Stimulated activated CD8-positive, alpha-beta memory T cell treated with anti-CD3 and anti-CD28 coated beads, Interleukin-12 subunit alpha, Interleukin-12 subunit beta, amount 100 ng/mL, for 4 hours (primary cell): ENCODE measurements around the gene CACNA1E.

Experiments used
- DNase-seq: peaks from one replicate; pipeline ENCODE4 v3.0.0-alpha.2; 2020; ENCODE audit warnings: low read depth

The CACNA1E gene

DNA sequence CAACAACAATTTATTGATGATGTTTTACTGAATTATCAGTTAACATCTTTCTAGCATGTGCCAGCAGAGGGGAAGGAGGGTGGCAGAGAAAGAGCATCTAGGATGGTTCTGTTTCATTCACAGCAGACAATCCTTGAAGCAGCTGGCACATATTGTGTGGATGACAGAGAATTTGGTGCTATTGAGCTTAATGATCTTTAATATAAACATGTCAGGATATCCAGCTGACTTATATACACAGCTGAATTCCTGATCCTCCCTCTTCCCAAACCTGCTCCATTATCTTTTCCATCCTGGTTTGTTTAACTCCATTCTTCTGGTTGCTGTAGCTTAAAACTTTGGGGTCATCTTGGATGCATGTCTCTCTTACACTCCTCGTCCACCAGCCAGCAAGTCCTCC, 218.6 kb downstream of the CACNA1E start:
- no peak for DNase-seq

DNA sequence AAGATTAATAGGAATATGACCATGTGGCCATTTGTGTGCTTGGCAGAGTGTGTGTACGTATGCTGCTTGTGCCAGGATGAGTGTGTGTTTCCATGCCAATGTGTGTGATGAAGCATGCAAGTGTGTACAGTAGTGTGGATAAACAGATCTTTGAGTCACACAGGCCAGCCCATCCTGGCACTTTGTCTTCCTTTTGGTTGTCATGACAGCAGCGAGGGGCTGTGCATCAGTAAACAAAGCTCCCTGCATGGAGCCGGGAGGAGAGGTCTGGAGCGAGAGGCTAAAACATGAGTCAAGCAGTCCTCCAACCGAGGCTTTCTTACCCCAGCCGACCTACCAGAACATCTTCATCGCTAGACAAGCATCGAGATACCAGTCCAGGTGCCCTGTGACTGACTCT, 221.2 kb downstream of the CACNA1E start:
- no peak for DNase-seq

DNA sequence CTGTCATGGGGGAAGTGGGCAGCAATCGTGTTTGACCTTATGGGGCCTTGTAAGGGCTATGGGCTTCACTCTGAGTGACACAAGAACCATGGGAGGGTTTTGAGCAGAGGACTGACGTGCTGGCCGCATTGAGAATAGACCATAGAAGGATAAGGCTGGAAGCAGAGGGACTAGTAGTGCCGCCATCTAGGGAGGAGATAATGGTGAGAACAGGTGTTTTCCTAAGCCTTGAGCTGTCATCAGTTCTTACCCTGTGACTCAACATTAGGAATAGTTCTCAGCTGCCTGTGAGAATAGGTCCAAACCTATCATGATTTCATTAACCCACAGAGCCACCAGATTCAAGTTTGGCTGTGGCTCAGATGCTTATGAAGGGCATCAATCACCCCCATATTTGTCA, 228.5 kb downstream of the CACNA1E start:
- DNase-seq, result no peak

DNA sequence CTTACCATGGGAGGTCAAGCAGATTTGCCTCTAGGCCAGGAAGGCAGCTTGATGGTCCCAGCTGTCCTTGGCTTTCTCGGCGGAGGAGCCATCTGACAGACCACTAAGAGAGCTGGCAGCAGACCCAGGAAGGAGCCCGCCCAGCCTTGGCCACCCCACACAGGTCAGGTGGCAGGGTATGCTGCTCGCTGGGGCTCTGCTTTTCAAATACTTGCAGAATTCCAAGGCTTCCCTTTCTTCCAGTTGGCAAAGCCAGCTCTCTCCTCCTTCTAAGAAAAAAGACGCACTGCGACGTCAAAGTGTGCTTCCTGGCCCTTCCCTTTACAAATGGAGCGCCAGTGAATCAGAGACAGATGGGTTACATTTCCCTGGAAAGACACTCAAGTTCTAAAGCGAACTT, 229.4 kb downstream of the CACNA1E start:
- DNase-seq, result no peak

DNA sequence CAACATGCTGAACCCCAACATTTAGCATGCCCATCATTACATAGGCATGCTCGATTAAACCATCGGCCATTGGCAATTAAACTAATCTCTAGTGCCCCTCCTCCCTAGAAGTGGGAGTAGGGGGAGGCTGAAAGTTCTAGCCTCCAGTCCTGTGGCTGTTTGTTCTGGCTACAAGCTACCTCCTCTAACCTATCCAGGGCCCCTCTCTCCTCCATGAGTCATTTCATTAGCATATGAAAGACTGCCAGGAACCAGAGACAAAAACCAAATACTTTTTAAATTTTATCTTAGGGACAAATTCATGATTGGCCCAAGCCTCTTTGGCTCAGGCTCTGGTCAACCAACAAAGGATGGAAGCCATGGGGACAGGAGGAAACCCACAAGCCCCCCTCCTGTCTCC, 231.1 kb downstream of the CACNA1E start:
- no peak for DNase-seq

GRCh38 chr1:181718034-181718433, 234.7 kb downstream of the CACNA1E start:
- DNase-seq, result no peak

DNA sequence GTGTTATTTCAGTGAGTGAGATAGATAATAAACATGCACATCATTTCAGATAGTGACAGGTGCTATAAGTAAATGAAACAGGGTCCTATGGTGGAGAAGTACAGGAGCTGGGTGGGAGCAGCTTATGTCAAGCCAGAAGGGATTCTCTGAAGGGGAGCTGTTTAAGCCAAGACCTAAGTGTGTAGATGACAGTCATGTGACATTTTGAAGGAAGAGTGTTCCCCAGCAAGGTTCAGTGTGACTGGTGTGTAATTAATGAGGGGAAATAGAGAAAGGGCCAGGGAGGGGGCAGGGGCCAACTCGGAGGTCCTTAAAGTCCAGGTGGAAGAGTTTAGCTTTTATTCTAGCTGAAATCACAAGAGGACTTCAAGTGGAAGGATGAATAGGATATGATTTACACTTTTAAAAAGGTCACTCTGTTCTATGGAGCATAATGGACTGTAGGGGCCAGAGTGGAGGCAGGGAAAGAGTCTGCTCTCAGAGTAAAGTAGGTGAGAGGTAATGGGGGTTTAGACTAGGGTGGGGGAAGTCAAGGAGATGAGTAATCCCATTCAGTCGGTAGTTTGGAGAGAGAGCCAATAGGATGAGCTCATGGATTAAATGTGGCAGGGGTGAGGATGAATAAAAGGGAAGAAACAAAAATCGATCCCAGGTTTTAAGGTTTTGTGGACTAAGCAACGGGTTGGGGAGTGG, 243.1 kb downstream of the CACNA1E start:
- no peak for DNase-seq

DNA sequence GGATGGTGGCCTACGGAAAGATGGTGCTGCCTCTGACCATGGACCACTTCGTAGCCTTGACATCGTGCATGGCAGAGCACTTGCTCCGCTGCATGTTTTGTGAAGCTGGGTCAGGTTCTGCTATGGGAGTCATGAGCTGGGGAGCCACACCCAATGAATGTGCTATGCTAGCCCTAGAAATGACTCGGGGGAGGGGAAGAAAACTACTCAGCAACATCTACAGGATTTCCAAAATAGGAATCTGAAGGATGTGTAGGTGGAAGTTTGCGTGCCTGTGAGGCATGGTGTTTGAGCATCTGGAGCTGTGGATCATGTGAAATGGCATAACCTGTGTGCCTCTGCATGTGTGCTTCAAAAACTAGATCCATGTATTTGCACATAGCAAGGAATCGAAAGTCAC, 247.3 kb downstream of the CACNA1E start:
- no peak for DNase-seq

DNA sequence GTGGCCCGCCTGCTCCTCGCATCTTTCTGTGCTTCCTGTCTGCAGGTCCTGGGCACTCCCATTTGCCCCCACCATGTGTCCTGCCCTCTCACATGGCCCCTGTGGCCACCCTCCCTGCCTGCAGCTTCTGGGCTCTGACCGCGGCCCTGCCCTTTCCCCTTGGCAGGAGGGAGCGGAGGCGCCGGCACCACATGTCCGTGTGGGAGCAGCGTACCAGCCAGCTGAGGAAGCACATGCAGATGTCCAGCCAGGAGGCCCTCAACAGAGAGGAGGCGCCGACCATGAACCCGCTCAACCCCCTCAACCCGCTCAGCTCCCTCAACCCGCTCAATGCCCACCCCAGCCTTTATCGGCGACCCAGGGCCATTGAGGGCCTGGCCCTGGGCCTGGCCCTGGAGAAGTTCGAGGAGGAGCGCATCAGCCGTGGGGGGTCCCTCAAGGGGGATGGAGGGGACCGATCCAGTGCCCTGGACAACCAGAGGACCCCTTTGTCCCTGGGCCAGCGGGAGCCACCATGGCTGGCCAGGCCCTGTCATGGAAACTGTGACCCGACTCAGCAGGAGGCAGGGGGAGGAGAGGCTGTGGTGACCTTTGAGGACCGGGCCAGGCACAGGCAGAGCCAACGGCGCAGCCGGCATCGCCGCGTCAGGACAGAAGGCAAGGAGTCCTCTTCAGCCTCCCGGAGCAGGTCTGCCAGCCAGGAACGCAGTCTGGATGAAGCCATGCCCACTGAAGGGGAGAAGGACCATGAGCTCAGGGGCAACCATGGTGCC, 249.1 kb downstream of the CACNA1E start:
- DNase-seq, result no peak

- DNase-seq, result no peak
Observed at GRCh38 chr1:181733486-181733885, 250.2 kb downstream of the CACNA1E start.

GRCh38 chr1:181737056-181737455, 253.7 kb downstream of the CACNA1E start:
- DNase-seq, result no peak

- no peak for DNase-seq
Observed at GRCh38 chr1:181739214-181739613, 255.9 kb downstream of the CACNA1E start.

DNA sequence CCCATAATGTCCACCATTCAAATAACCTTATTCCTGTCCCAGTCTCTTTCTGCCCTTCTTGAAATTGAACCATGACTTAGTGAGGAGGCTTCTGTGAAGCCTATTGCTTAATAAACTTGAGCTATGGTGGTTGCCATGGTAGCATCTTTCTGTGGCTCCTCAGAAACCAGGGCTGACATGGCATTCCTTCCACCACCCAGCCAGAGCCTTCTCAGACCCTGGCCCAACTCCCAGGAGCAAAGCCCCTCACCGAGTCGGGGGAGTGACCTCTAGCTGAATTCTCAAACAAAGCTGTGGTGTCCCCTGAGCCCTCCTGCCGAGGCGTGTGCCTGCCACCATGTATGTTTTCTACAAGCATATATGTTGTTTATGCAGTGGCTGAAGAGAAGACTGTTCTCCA, 259.1 kb downstream of the CACNA1E start:
- no peak for DNase-seq

DNA sequence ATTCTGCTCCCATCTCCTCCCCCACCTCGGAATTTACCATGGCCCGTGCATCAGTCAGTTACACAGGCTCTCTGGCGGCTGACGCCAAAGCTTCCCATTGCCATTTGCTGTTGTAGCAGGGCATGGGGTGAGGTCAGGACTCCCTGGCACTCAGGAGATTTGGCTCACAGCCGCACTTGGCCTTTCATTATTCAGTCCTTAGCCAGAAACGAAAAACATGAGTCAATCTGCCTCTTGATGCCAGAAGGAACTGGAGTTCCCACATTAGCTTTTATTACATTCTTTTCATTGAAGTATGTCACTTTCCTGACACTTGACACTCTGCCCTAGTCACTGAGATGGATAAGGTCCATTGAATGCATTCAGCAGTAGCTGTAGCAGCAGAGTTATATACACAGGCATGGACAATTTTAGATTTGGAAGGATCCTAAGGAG, 260.6 kb downstream of the CACNA1E start:
- DNase-seq, result no peak

DNA sequence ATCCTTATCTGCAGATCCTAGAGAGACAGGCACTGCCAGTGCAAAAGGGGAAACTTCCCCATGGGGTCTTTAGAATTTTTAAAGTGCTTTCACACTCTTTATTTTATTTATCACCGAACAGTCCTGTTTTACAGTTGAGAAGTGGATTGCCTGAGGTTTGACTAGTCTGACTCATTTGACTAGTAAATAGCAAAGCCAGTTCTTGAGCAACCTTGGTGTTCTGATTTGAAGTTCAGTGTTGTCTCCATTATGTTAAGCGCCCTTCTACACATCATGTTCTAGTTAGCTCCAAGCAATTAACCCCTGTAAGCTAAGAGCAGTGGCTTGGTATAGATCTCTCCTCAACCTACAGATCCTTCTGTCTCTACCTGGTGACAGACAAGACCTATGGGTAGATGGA, 262.9 kb downstream of the CACNA1E start:
- no peak for DNase-seq

DNA sequence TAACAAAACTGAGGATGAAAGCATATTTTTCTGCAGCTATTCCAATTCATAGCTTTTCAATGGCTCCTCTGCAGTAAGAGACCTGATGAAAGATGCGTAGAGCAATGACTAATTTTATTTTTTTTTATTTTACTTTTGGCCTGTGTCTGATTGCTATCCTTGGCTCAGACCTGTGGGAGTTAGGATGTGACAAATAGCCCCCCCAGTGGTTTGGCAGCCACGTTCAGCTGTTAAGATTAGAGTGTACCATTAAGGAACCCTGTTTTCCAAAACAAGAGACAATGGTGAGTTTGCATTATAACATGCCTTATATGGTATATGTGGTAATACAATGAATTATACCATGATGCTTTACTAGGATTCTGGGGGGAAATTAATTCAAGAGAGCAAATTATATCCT, 264.7 kb downstream of the CACNA1E start:
- no peak for DNase-seq

DNA sequence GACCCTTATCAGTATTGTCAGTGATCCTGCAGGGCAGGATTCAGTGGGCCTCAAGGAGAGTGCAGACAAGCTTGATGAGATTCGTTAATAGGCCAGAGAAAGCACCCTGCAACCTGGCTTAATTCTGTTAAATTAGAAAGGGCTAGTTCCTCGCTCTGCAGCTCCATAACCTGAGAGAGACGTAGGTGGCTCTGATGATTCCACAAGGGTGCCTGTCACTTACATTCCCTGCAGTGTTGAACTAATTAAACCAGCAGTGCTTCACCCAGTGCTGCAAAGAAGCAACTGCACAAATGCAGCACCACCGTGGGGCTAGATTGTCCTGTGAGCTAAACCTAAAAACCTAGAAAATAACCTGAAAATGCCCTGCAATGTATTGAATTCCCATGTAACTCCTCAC, 270.8 kb downstream of the CACNA1E start:
- no peak for DNase-seq

DNA sequence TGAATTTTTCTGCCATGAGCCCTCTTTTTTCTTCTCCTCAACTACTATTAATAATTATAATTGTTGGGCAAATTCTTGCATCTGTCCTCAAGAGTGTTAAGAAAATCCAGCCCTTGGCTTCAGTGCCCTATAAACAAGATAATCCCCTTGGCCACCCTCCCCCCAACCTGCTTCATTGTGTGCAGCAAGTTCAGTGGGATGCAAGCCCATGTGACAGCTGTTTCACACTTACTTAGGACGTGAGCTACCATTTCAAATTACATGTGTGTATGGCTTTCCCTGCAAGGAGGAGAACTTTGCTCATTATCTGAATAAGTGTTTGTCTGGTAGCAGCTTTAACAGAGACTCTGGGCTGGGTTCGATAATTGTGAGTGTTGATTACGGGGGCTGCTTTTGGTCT, 276.2 kb downstream of the CACNA1E start:
- no peak for DNase-seq

- DNase-seq, result no peak
Observed at GRCh38 chr1:181763736-181764135, 280.4 kb downstream of the CACNA1E start.

- no peak for DNase-seq
Observed at GRCh38 chr1:181765451-181766026, 282.2 kb downstream of the CACNA1E start.

GRCh38 chr1:181767001-181767708, 283.8 kb downstream of the CACNA1E start:
- no peak for DNase-seq

DNA sequence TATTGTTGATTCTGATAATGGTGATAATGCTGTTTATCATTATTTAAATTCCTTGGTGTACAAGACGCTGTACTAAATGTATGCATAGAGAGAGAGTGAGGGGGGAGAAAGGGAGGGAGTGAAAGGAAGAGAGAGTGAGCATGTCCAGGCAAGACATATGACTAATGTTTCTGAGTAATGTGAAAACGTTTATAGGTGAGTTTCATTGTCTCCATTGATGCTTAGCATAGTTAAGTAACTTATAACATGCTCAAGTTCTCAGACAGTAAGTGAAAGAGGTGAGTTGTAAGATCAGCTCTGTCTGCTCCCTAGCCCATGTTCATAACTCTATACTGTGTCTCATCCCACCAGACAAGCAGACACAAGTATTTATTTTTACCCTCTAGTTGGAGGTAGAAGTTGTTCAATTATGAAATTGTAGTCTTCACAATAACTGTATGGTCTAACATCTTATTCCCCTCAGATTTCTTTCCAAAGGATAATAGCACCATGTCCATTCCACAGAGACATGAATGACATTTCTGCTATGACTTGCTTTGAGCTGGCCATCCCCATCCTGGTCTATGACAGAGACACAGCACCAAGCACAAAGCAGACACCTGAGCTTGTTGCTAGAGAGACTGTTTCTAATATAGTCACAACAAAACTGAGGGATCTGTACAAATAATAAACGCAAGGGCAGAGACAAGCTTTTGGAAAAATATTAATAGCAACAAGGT, 285.1 kb downstream of the CACNA1E start:
- DNase-seq, result no peak
